CD14-positive monocyte (primary cell): Measurements from ENCODE around the gene IGF2BP2. TPM values are rescaled to one million over a fixed set of nuclear protein-coding genes. Genes with fewer than 3 reads are reported as not detected.

Experiments used
- DNase-seq, 3 donors: peaks; one replicate each; pipeline ENCODE4 v3.0.0-alpha.2; 2011 to 2022
- H2AFZ ChIP-seq: 2 replicates; pipeline ENCODE4 v1.6.0; 2012; ENCODE audit warnings: mild to moderate bottlenecking, low read depth, low read length, inconsistent platforms; ENCODE audit not compliant: insufficient read depth, poor library complexity, severe bottlenecking
- H3K27ac ChIP-seq, 2 donors: 1 replicate in 1 of 2; 2 replicates in 1 of 2; pipeline ENCODE4 v1.5.1; 2012 to 2013; ENCODE audit warnings: low read length in 2 of 2, control low read depth in 1 of 2, inconsistent platforms in 1 of 2, low read depth in 1 of 2, mild to moderate bottlenecking in 1 of 2
- H3K27me3 ChIP-seq, 2 donors: one replicate each; pipeline versions ENCODE4 v1.6.0 to v1.6.1; 2011 to 2013; ENCODE audit warnings: low read length in 2 of 2; ENCODE audit not compliant: control insufficient read depth in 2 of 2, insufficient read depth in 2 of 2
- H3K36me3 ChIP-seq, 2 donors: replicated peaks in 1 of 2; 1 replicate in 1 of 2; 2 replicates in 1 of 2; pipeline versions ENCODE4 v1.5.1 to v1.6.1; 2012 to 2013; ENCODE audit warnings: low read length in 2 of 2, control low read depth in 1 of 2, inconsistent platforms in 1 of 2, mild to moderate bottlenecking in 1 of 2; ENCODE audit not compliant: insufficient read depth in 2 of 2, control insufficient read depth in 1 of 2
- H3K4me1 ChIP-seq, 2 donors: 1 replicate in 1 of 2; 2 replicates in 1 of 2; pipeline versions ENCODE4 v1.5.1 to v1.6.1; 2012 to 2013; ENCODE audit warnings: low read length in 2 of 2, control low read depth in 1 of 2, inconsistent platforms in 1 of 2, mild to moderate bottlenecking in 1 of 2, moderate library complexity in 1 of 2; ENCODE audit not compliant: insufficient read depth in 2 of 2, control insufficient read depth in 1 of 2
- H3K4me2 ChIP-seq: replicated peaks from 2 replicates; pipeline ENCODE3; 2012; ENCODE audit warnings: low read length, moderate library complexity, mild to moderate bottlenecking; ENCODE audit not compliant: poor library complexity, severe bottlenecking; ENCODE audit errors: extremely low read depth
- H3K4me3 ChIP-seq, 3 experiments: fragments of 200-600 bp in 1 of 3; sonication (generic) in 1 of 3; replicated peaks in 1 of 3; 1 replicate in 2 of 3; 2 replicates in 1 of 3; pipeline ENCODE4 v1.5.1; 2011 to 2013; ENCODE audit warnings: low read length in 3 of 3, mild to moderate bottlenecking in 3 of 3, control low read depth in 2 of 3, low read depth in 2 of 3, inconsistent platforms in 1 of 3, moderate library complexity in 1 of 3
- H3K79me2 ChIP-seq: 2 replicates; pipeline ENCODE4 v1.6.0; 2012; ENCODE audit warnings: mild to moderate bottlenecking, control low read depth, inconsistent platforms, low read length, moderate library complexity; ENCODE audit not compliant: insufficient read depth
- H3K9ac ChIP-seq: 2 replicates; pipeline ENCODE4 v1.6.0; 2017; ENCODE audit warnings: low read length, mild to moderate bottlenecking; ENCODE audit not compliant: insufficient read depth, poor library complexity, severe bottlenecking
- H3K9me3 ChIP-seq, 2 donors: replicated peaks in 1 of 2; 1 replicate in 1 of 2; 2 replicates in 1 of 2; pipeline versions ENCODE4 v1.5.1 to v1.6.1; 2012 to 2013; ENCODE audit warnings: low read length in 2 of 2, control low read depth in 1 of 2; ENCODE audit not compliant: control insufficient read depth in 1 of 2, insufficient read depth in 1 of 2
- H4K20me1 ChIP-seq: 2 replicates; pipeline ENCODE4 v1.6.0; 2012; ENCODE audit warnings: mild to moderate bottlenecking, low read length, control low read depth, moderate library complexity; ENCODE audit not compliant: insufficient read depth
- H3K27ac Mint-ChIP-seq, 7 donors: one replicate each; pipeline ENCODE4 v1.8.0; 2020; ENCODE audit warnings: mild to moderate bottlenecking in 7 of 7, mixed read lengths in 7 of 7, moderate library complexity in 6 of 7, inconsistent platforms in 2 of 7
- H3K27me3 Mint-ChIP-seq, 3 donors: one replicate each; pipeline ENCODE4 v1.8.0; 2021 to 2022; ENCODE audit warnings: low read depth in 3 of 3, mild to moderate bottlenecking in 3 of 3, mixed read lengths in 3 of 3, moderate library complexity in 3 of 3, inconsistent platforms in 1 of 3
- H3K36me3 Mint-ChIP-seq, 2 donors: one replicate each; pipeline ENCODE4 v1.8.0; 2020; ENCODE audit warnings: mixed read lengths in 2 of 2, inconsistent platforms in 1 of 2, mild to moderate bottlenecking in 1 of 2
- H3K4me1 Mint-ChIP-seq: one replicate; pipeline ENCODE4 v1.8.0; 2020; ENCODE audit warnings: mild to moderate bottlenecking, mixed read lengths
- H3K4me3 Mint-ChIP-seq, 2 donors: one replicate each; pipeline ENCODE4 v1.8.0; 2020; ENCODE audit warnings: mild to moderate bottlenecking in 2 of 2, mixed read lengths in 2 of 2, moderate library complexity in 1 of 2
- H3K9me3 Mint-ChIP-seq, 7 donors: one replicate each; pipeline ENCODE4 v1.8.0; 2020 to 2022; ENCODE audit warnings: mixed read lengths in 7 of 7, mild to moderate bottlenecking in 6 of 7, moderate library complexity in 6 of 7, inconsistent platforms in 2 of 7
- WGBS: methylation state at CpG from one replicate; pipeline ENCODE4 v1.1.5; 2013; ENCODE audit warnings: missing lambda C conversion rate; ENCODE audit not compliant: insufficient coverage; 5-methylcytosine and 5-hydroxymethylcytosine counted together
- intact Hi-C, 2 donors: fragments of 100-400 bp; cut with micrococcal nuclease; formaldehyde crosslinking; loops; one replicate each; pipeline versions ENCODE4 v1.15.0 to v1.15.1; 2023
- polyA plus RNA-seq, 3 donors: library from polyadenylated mRNA; depleted of rRNA in 1 of 3; unstranded in 2 of 3; stranded (reverse) in 1 of 3; fragments of 300-500 nt in 2 of 3; fragments of >200 nt in 1 of 3; fragmentation: Illumina TruSeq in 2 of 3; gene quantifications; 1 replicate in 2 of 3; 2 replicates in 1 of 3; pipeline ENCODE4 v1.2.3, GENCODE V29; 2012 to 2021
- TF ChIP-seq, protein P1 (sequence below): fragments of 200-600 bp; IDR thresholded peaks from one replicate; pipeline ENCODE4 v1.8.0; 2022; ENCODE audit warnings: antibody characterized with exemption, mild to moderate bottlenecking

The IGF2BP2 gene
- polyA plus RNA-seq, 3 donors = 0.78 to 2.8 (median 1.00) TPM

DNA sequence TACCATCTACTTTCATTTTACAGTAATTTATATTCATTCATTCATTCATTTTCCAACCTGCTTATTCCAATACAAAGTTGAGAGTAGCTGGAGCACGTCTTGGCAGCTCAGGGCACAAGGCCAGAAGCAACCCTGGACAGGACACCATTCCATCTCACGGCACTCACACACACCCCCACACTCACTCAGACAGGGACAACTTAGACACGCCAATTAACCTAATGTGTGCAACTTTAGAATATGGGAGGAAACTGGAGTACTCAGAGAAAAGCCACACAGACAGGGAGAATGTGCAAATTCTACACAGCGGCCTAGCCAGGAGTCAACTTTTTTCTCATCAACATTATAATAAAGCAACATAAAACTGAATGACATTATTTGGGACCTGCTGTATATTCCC lies 46.7 kb downstream of the IGF2BP2 start:
- intact Hi-C loops = no loop called here
- Mint-ChIP-seq H3K36me3 (no peaks in the 10 kb centered on the region), H3K9me3 (no peaks in the 10 kb centered on the region), H3K27ac (no peak overlapping the region), H3K27me3 (no peaks in the 10 kb centered on the region), H3K4me1 (peaks cover 6% of the 10 kb centered on the region), H3K4me3 (no peak overlapping the region)
- Histone ChIP-seq H3K79me2 (peaks cover 57% of the 10 kb centered on the region), H4K20me1 (no peaks in the 10 kb centered on the region), H3K4me3 (no peak overlapping the region), H3K4me2 (no peak overlapping the region), H3K36me3 (no peaks in the 10 kb centered on the region), H3K27me3 (no peaks in the 10 kb centered on the region), H2AFZ (no peak overlapping the region), H3K9ac (no peak overlapping the region), H3K27ac (no peak overlapping the region), H3K4me1 (no peaks in the 10 kb centered on the region), H3K9me3 (no peaks in the 10 kb centered on the region)
- TF ChIP-seq, protein P1, sequence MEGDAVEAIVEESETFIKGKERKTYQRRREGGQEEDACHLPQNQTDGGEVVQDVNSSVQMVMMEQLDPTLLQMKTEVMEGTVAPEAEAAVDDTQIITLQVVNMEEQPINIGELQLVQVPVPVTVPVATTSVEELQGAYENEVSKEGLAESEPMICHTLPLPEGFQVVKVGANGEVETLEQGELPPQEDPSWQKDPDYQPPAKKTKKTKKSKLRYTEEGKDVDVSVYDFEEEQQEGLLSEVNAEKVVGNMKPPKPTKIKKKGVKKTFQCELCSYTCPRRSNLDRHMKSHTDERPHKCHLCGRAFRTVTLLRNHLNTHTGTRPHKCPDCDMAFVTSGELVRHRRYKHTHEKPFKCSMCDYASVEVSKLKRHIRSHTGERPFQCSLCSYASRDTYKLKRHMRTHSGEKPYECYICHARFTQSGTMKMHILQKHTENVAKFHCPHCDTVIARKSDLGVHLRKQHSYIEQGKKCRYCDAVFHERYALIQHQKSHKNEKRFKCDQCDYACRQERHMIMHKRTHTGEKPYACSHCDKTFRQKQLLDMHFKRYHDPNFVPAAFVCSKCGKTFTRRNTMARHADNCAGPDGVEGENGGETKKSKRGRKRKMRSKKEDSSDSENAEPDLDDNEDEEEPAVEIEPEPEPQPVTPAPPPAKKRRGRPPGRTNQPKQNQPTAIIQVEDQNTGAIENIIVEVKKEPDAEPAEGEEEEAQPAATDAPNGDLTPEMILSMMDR = no peak
- DNase-seq = no peak
- 100% methylated on average over 1 of the region's 4 CpGs for WGBS

DNA sequence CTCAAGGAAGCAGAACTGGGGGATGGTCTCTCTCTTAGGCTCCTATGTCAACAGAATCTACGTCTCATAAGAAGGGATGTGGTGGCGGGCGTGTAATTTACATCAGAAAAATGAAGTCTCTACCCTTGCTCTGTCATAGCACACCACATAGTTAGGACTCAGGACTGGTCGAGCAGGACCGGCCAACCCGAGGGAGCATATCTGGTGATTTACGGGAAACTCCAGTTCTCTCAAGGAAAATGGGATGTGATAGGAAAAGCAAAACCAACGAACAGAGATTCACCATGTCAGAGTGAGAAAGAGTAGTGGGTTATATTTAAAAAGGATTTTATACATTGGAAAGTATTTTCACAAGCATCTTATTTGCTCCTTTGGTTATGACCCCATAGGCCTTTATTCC lies 54.7 kb downstream of the IGF2BP2 start:
- no peaks in the 10 kb centered on the region for H3K27me3 ChIP-seq
- H4K20me1 ChIP-seq = no peaks in the 10 kb centered on the region
- Mint-ChIP-seq H3K27me3 (peaks cover 0 to 1% (median 0%) of the 10 kb centered on the region in 3 donors), H3K9me3 (no peaks in the 10 kb centered on the region), H3K4me3 (no peak overlapping the region), H3K36me3 (no peaks in the 10 kb centered on the region), H3K4me1 (peaks cover 19% of the 10 kb centered on the region), H3K27ac (peak overlapping the region in 2 of 7 donors; percentile 2 to 76)
- H3K79me2 ChIP-seq = peaks cover 49% of the 10 kb centered on the region
- no peak overlapping the region for H3K4me2 ChIP-seq
- H3K9ac ChIP-seq = no peak overlapping the region
- intact Hi-C loops = loop anchor here in 1 of 2 donors (5.0 kb wide), 1 partner anchor 33 kb away; no protein-coding TSS in a partner anchor
- TF ChIP-seq, protein P1 = no peak
- H3K36me3 ChIP-seq = no peaks in the 10 kb centered on the region
- no CpG with 5 or more reads among the region's 8 CpGs for WGBS
- H3K27ac ChIP-seq = no peak overlapping the region
- peaks cover 12 to 14% of the 10 kb centered on the region in 2 donors for H3K4me1 ChIP-seq
- DNase-seq = no peak
- no peak overlapping the region for H3K4me3 ChIP-seq
- no peak overlapping the region for H2AFZ ChIP-seq
- no peaks in the 10 kb centered on the region for H3K9me3 ChIP-seq
